HG03064 (cell line): ENCODE results near the gene GAB1.
"Not testable (repeated sequence)": the region's sequence is repeated elsewhere in the genome, so short reads cannot be mapped to it uniquely, and the experiment has no call there.

Experiments
- ATAC-seq: cut with Tn5 transposase; IDR thresholded peaks from one replicate; pipeline ENCODE4 v1.9.1; 2021; ENCODE audit warnings: low read depth; ENCODE audit not compliant: unreplicated experiment

The GAB1 gene

GRCh38 chr4:143337600-143338287 lies 1.1 kb downstream of the GAB1 start:
- ATAC-seq = no peak

GRCh38 chr4:143338313-143338712 lies 1.6 kb downstream of the GAB1 start:
- ATAC-seq = no peak

DNA sequence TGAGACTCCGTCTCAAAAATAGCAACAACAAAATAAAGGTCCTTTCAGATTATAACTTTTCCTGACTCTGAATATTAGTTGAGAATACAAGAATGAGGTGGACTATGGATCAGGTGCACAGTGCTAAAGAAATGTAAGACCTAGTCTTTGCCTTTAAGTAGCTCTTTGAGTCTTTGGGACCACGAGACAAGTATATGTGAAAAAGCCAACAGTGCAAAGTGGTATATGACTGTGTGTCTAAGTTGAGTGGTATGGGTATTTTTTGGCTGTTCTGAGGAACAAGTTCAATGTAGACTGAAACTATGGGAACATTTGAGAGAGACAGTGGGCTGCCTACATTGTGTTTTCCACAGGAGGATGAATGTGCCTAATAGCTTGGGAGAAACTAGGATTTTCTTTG lies 2.8 kb downstream of the GAB1 start:
- ATAC-seq = no peak

GRCh38 chr4:143341186-143341755 lies 4.6 kb downstream of the GAB1 start:
- ATAC-seq = no peak

- ATAC-seq = no peak
Observed at GRCh38 chr4:143343276-143343831, 6.7 kb downstream of the GAB1 start.

GRCh38 chr4:143344041-143344440 lies 7.4 kb downstream of the GAB1 start:
- ATAC-seq = no peak

DNA sequence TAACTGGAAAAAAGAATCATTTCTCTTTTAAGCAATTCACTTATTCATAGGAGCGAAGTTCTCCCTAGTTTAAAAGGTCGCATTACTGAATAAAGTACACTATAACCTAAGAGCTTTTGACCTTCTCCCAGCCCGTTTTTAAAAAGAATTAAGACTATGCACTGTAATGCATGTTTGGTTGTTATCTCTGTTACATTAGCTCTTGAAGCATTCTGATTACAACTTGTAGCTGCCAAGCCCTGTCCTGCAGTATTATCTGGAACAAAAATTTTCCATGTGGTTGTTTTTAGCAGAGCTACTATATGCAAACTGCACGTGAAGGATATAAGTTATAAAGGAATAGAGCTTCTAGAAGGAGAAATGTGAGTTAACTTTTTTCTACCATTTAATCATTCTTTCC lies 8.1 kb downstream of the GAB1 start:
- no peak for ATAC-seq

DNA sequence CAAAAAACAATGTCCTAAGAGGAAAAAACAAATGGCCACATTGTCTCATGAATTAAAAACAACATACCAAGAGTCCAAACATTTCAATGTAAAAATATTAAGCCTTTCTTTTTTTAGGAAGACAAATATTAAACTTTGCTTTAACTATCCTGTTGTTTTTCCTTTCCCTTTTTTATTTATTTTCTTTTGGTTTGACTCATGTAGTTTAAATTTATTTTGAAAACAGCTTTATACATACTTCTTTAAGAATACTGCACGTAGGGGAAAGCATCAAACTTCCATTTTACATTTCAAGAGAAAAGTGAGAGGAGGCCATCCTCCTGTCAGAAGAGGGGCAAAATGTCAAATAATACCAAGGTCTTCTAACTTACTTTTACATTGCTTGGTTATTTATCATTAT lies 8.7 kb downstream of the GAB1 start:
- no peak for ATAC-seq

- no peak for ATAC-seq
Observed at GRCh38 chr4:143346206-143346605, 9.5 kb downstream of the GAB1 start.

DNA sequence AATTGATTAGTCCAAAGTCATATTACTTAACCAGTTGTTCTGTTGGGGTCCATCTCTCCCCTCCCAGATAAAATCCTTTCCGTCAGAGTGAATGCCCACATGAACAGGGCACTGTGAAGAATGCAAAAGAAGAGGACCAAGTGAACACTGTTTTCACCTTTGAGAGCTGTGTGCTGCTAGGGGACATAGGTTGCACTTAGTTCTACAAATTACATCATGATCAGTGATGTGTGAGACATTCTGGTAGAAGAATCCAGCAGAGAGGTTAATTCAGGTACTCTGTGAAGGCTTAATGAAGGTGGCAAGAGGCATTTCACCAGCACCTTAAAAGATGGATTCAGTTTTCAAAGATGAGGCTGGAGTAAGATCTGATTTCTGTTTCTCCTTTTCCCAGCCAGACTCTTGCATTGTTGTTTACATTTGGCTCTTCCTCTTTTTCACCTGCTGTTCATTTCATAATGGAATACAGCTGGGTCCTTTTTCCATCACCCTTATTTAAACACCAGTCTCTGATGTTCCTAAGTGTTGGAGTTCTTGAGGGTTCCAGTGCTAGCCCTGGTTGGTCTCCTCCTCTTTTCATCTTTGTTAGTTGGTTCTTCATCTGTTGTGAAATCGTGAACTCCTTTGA lies 10.9 kb downstream of the GAB1 start:
- ATAC-seq = no peak

GRCh38 chr4:143348233-143349077 lies 11.8 kb downstream of the GAB1 start:
- no peak for ATAC-seq

GRCh38 chr4:143349858-143350527 lies 13.3 kb downstream of the GAB1 start:
- not testable (repeated sequence) for ATAC-seq

DNA sequence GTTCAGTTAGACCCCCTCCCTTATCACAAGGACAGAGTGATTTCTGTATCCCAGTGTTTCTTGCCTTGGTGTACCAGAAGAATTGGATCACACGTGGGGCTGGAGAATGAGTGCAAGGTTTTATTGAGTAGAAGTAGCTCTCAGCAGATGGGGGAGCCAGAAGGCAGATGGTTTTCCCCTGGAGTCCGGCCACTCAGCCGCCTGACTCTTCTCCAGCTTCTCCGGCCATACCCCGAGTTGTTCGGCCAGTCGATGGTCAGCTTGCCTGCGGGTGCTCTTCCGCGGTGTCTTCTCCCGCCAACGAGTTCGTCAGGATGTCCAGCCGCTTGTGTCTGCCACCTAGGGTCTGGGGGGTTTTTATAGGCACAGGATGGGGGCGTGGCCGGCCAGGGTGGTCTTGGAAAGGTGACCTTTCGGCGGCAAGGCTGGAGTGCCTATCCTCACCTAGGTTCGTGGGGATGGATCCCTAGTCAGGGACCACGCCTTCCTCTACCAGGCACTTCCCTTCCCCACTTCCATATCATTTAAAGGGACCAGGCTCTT lies 14.5 kb downstream of the GAB1 start:
- ATAC-seq = no peak

- no peak for ATAC-seq
Observed at GRCh38 chr4:143351774-143352451, 15.2 kb downstream of the GAB1 start.

DNA sequence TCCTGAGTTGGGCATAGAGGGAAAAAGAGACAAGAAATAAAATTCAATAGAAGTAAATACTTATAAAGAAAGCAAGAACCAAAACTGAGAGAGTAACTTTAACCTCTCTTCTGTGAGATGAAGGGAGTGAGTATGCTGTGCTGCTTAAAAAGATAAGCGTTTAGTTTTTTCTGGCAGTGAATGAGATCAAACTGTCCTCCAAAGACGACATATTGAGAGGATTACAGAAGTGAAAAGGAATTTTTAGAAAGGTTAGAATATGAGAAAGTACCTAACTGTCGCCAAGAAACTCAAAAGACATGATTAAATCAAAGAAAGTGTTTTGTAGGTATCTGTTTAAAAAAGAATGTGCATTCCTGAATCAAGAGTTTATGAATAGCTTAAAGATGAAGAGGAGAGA lies 16.0 kb downstream of the GAB1 start:
- no peak for ATAC-seq

- no peak for ATAC-seq
Observed at GRCh38 chr4:143353797-143354196, 17.1 kb downstream of the GAB1 start.

GRCh38 chr4:143354990-143355389 lies 18.3 kb downstream of the GAB1 start:
- no peak for ATAC-seq

- no peak for ATAC-seq
Observed at GRCh38 chr4:143355540-143356217, 19.0 kb downstream of the GAB1 start.

DNA sequence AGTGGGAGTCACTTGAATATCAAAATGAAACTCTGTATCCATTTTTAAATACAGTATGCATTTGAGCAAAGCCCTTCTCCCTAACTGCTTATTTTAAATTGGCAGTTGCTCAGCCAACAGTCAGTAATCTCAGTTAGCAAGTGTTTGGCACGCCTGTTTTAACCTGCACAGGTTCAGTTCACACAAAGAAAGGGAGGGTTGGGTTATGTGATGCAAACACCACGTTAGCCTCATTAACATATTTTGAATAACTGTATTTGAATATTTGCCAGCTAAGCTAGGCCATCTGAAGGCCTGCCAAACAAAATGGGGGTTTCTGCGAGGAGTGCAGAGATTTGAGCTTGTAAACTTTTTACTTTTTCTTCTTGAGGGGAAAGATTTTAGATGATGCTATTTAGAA lies 19.8 kb downstream of the GAB1 start:
- ATAC-seq = no peak
